ENCODE data around the gene DGKD. TPM values are rescaled to one million over a fixed set of nuclear protein-coding genes. Genes with fewer than 3 reads are reported as not detected.

The DGKD gene
- total RNA-seq, 1 experiment from 2014 or later, result 13.0 TPM

- no peak for DNase-seq (ENCODE audit: low read depth)
These were observed 120.2 kb downstream of the DGKD start for GRCh38 chr2:233474308-233475160.

- no peak for DNase-seq (ENCODE audit: low read depth)
These were observed 121.7 kb downstream of the DGKD start for GRCh38 chr2:233476063-233476410.

GRCh38 chr2:233476651-233477547, 122.6 kb downstream of the DGKD start:
- DNase-seq (ENCODE audit: low read depth), result no peak

DNA sequence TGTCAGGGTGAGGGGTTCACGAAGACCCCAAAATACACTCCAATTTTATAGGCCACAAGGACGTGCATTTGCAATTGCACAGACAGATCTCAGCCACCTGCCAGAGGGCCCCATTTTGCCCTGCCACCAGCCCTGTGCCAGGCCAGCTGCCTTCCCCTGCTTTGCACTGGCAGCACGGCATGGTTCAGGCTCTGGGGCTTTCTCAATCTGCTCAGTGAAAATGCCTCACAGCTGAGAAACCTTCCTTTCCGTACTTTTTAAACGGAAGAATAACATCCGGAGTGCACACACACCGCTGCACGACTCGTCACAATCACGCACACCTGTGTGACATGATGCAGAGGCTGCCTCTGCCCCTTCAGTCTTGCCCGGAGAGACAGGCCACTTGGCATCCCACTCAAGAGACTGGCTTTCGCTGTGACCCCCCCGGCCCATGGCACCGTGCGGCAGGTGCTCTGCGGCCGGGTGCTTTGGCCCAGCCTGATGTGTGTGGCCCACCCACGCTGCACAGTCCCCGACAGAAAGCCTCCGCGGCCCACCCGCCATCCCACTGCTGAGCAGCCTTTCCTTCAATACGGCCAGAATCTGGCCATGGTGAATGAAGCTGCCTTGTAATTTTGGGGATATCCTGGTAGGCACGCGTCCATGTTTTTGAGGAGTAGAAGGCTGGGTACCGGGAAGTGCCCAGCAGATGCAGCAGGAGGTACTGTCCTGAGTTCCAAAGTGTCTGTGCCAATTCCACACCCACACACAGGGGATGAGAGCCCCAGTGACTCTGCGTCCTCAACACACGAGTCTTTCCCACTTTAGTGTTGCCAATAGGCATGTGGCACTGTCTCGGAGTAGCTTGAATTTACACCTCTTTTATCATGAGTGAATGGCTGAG, 123.5 kb downstream of the DGKD start:
- no peak for DNase-seq (ENCODE audit: low read depth)

- no peak for DNase-seq (ENCODE audit: low read depth)
These were observed 125.6 kb downstream of the DGKD start for GRCh38 chr2:233479616-233480489.

DNA sequence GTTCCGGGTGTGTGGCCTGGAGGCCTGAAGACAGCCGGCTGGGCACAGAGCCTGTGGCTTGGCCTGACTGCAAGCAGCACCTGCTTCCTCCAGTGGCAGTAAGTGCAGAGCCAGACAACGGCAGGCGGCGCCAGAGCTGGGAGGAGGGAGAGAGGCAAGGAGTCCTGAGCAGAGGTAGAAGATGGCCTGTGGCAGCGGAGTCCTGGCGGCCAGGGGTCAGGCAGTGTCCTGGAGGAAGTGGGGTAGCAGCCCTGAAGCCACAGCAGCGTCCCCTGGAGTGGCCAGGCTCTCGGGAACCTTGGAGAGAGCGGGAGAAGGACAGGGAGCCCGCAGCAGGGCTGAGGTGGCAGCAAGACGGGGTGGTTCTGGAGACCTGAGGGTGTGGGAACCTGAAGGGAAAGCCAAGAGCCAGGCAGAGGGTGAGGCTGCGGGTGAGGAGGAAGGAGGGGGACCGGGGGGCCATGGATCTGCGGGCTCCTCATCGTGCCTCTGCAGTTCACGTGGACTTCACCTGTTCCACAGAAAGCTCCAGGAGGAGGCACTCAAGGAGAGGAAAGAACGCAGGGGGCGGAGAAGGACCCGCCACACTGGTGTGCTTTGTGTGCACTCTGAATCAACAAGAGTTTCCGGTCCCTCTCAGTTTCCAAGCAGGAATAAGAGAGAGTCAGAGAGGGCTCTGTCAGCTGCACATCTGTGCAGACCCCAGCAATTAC, 126.4 kb downstream of the DGKD start:
- DNase-seq (ENCODE audit: low read depth), result peak; percentile 27

DNA sequence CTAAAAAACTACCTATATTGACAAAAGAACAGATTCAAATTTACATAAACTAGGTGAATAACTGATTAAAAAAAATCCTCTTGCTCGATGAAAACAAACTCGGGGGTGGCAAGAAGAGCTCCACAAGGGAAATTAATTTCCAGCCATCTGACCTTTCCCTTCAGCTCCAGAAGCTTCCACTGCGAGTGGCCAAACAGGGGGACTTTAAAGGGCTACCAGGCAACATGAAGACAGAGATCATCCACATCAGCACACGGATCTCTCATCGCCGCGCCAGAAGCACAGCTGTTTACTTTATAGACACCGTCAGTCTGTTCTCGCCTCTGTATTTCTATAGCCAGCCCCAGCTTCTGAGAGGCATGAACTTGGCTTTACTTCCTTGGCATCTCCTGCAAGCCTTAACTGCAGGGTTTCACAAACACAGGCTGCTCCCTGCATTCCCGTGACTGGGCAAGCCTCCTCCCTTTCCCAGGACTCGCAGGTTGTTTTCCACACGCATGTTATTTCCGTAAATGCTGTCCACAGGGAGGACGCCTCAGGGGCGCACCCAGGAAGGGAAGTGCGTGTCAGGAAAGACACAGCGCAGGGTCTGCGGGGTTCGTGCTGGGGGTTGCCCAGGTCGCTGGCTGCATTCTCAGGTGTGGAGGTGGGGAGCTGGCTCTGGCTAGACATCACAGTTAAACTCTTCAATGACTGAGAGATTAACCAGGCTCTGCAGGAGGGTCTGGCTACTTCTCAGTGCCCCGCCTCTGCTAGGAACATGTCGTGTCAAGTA, 127.3 kb downstream of the DGKD start:
- no peak for DNase-seq (ENCODE audit: low read depth)

GRCh38 chr2:233482616-233483015, 128.3 kb downstream of the DGKD start:
- no peak for DNase-seq (ENCODE audit: low read depth)

GRCh38 chr2:233485726-233486125, 131.4 kb downstream of the DGKD start:
- DNase-seq (ENCODE audit: low read depth), result no peak

DNA sequence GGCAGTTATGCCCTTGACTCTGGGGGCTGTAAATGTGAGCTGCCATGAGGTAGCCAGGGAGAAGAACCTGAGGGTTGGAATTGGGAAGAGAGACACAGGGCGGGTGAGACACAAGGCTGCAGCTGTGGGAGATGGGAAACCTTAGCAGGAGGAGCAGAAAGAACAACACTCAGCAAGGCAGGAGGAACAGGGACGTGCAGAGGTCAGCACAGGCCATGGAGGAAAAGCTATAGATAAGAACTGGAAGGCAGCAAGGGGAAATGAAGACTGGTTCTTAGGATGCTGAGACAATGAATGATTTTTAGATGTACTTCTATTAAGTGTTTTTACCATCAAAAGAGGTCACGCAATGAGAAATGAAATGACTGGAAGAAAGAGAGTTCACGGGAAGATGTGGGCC, 132.1 kb downstream of the DGKD start:
- DNase-seq (ENCODE audit: low read depth), result no peak

DNA sequence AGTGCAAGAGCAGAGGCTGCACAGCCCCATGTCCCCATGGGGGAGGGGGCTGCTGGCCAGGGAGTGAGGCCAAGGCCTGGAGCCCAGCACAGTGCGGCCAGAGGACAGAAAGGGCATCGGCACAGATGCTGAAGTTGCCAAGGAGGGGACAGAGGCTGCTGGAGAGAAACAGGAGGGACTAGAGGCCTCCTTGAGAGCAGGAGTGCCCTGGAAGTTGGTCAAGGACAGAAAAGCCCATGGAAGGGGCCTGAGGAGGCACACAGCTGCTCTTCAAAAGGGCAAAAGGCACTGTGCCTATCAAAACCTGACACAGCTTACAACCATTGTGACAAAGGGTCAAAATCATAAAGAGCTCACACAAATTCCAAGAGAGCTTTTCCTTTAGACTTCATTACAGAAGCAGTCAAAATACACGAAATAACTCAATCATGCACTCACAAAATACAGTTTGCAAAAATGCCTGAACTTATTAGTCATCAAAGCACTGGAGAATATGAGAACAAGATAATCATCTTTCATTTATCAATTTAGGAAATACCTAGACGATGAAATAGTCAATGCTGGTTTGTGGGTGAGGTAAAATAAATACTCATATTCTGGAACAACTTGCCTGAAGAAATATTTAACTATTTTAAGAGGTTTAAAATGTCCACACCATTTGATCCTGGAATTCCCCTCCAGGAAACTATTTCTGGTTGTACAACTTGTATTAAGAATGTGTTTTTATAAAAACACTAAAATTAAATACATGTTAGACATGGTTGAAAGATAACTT, 132.7 kb downstream of the DGKD start:
- DNase-seq (ENCODE audit: low read depth), result peak; percentile 70

DNA sequence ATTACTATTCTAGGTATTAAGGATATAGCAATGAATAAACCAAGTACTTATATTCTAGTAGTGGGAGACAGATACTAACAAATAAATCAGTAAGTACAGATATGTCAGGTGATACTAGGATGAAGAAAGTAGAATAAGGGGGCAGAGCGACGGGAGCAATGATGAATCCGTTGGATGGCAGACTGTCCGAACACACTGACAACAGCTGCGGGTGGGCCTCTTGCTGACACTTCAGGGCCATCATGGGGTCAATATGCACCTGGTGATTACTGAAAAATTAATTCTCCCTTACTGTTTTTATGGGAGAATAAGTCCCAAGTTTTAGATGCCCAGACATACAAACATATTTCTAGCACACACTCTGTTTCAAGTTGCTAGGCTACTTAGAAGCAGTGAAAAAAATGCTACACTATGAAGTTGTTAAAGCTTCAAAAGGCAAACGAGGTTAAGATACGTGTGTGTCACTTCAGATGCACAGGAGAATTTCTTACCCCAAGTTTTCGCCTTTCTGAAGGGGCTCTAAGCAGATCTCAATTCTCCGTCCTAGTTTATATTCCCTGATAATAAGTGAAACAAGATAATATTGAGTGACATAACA, 133.6 kb downstream of the DGKD start:
- DNase-seq (ENCODE audit: low read depth), result peak; percentile 52

GRCh38 chr2:233489143-233489542, 134.8 kb downstream of the DGKD start:
- DNase-seq (ENCODE audit: low read depth), result no peak

DNA sequence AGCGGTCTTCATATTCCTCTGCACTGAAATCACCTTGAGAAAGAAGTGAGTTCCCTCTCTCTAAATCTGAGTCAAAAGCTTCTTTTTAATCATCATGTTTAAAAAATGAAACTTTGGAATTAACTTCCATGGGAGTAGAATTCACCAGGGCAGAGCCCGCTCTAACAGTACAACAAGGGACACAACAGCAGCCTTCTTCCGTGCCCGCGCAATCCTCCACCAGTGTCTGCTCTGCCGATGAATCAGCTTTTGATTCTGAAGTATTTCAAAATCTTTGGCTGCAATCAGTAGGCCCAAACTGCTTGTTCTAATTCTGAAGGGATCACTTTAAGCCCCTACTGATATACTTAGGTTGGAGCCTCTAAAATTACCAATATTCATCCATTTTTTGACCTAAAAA, 135.4 kb downstream of the DGKD start:
- DNase-seq (ENCODE audit: low read depth), result no peak

- DNase-seq (ENCODE audit: low read depth), result no peak
These were observed 136.5 kb downstream of the DGKD start for GRCh38 chr2:233490831-233491230.

GRCh38 chr2:233491326-233491725, 137.0 kb downstream of the DGKD start:
- DNase-seq (ENCODE audit: low read depth), result no peak

DNA sequence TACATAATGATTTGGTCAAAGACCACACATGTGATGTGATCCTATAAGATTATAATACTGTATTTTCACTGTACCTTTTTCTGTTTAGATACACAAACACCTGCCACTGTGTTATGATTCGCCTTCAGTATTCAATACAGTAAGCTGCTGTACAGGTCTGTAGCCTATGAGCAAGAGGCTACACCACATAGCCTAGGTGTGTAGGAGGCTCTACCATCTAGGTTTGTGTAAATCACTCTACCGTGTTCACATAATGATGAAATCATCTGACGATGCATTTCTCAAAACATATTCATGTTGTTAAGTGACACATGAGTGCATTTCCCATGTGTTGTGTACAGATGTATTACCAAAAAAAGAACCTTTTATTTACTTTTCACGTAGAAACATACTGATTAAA, 137.8 kb downstream of the DGKD start:
- DNase-seq (ENCODE audit: low read depth), result no peak

DNA sequence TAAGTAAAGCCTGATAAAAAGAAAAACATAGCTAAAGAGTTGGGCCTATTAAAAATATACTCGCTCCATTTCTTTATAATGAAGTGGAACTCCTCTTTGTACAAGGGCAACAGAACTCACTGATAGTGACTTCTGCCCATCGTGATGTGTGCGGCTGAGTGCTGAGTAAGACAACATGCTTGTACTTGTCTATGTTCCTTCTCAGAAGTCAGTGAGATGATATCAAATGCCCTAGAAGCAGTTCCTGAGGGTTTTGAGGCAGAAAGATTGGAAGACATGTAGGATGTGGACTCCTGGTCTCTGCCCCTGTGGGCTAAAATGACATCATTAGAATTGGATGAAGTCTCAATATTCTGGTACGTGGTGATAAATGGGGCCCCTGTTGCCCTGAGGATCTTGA, 138.5 kb downstream of the DGKD start:
- no peak for DNase-seq (ENCODE audit: low read depth)

Measured in LHCN-M2 (cell line).